Esophagus muscularis mucosa (tissue), 4 donors: ENCODE results near the gene LIMK2. TPM values are rescaled to one million over a fixed set of nuclear protein-coding genes. Genes with fewer than 3 reads are reported as not detected.

Experiments used
- DNase-seq: peaks from one replicate; pipeline ENCODE4 v3.0.0-alpha.2; 2017; ENCODE audit errors: extremely low spot score
- H3K27ac ChIP-seq, 4 donors: fragments of 200-600 bp; sonication (generic); replicated peaks in 1 of 4; 1 replicate in 3 of 4; 2 replicates in 1 of 4; pipeline ENCODE4 v1.5.1; 2016 to 2019; ENCODE audit warnings: mild to moderate bottlenecking in 1 of 4
- H3K27me3 ChIP-seq, 4 donors: fragments of 200-600 bp; sonication (generic); one replicate each; pipeline versions ENCODE4 v1.5.1 to v1.6.0; 2016 to 2019
- H3K36me3 ChIP-seq, 4 donors: fragments of 200-600 bp; sonication (generic); one replicate each; pipeline ENCODE4 v1.5.1; 2016 to 2019
- H3K4me1 ChIP-seq, 4 donors: fragments of 200-600 bp; sonication (generic); one replicate each; pipeline ENCODE4 v1.5.1; 2016 to 2019
- H3K4me3 ChIP-seq, 4 donors: fragments of 200-600 bp; sonication (generic); 1 replicate in 2 of 4; 2 replicates in 2 of 4; pipeline ENCODE4 v1.5.1; 2016 to 2019; ENCODE audit warnings: mild to moderate bottlenecking in 4 of 4, moderate library complexity in 1 of 4
- H3K9me3 ChIP-seq, 4 donors: fragments of 200-600 bp; sonication (generic); 1 replicate in 3 of 4; 2 replicates in 1 of 4; pipeline ENCODE4 v1.5.1; 2016 to 2019
- EP300 ChIP-seq: sonication (generic); formaldehyde crosslinking; IDR thresholded peaks from one replicate; pipeline ENCODE4 v1.6.1; 2017; ENCODE audit warnings: antibody characterized with exemption
- POLR2A ChIP-seq: fragments of 450-650 bp; IDR thresholded peaks from one replicate; pipeline ENCODE4 v1.6.1; 2017; ENCODE audit warnings: antibody characterized with exemption, moderate library complexity, mild to moderate bottlenecking, low read depth
- POLR2AphosphoS5 ChIP-seq, 2 donors: sonication (generic); formaldehyde crosslinking; IDR thresholded peaks; one replicate each; pipeline ENCODE4 v1.6.1; 2017; ENCODE audit warnings: antibody characterized with exemption in 2 of 2
- WGBS: methylation state at CpG from one replicate; pipeline ENCODE4 v1.1.5; 2018; 5-methylcytosine and 5-hydroxymethylcytosine counted together
- intact Hi-C: fragments of 100-400 bp; cut with DNase I; formaldehyde crosslinking; loops from one replicate; pipeline ENCODE4 v1.15.1; 2023
- total RNA-seq, 4 donors: library from RNA; depleted of rRNA; stranded (reverse); fragments of >200 nt; gene quantifications; one replicate each; pipeline versions ENCODE4 v1.1.0 to v1.2.1, GENCODE V29; 2016
- TF ChIP-seq, protein P1 (sequence below), 3 experiments: fragments of 200-600 bp in 2 of 3; fragments of 450-650 bp in 1 of 3; sonication (generic) in 2 of 3; IDR thresholded peaks; one replicate each; pipeline ENCODE4 v1.5.1; 2017 to 2019; ENCODE audit warnings: antibody characterized with exemption in 3 of 3, mild to moderate bottlenecking in 2 of 3, moderate library complexity in 1 of 3

LIMK2 gene
- total RNA-seq, 4 donors from 2014 or later: 12.0 to 18.2 (median 14.3) TPM

- peak overlapping the region; percentile 67 to 81 (median 74) for H3K27ac ChIP-seq
- no peaks in the 10 kb centered on the region for H3K27me3 ChIP-seq
- peaks cover 35 to 71% (median 58%) of the 10 kb centered on the region in 4 donors for H3K4me1 ChIP-seq
- TF ChIP-seq, protein P1, sequence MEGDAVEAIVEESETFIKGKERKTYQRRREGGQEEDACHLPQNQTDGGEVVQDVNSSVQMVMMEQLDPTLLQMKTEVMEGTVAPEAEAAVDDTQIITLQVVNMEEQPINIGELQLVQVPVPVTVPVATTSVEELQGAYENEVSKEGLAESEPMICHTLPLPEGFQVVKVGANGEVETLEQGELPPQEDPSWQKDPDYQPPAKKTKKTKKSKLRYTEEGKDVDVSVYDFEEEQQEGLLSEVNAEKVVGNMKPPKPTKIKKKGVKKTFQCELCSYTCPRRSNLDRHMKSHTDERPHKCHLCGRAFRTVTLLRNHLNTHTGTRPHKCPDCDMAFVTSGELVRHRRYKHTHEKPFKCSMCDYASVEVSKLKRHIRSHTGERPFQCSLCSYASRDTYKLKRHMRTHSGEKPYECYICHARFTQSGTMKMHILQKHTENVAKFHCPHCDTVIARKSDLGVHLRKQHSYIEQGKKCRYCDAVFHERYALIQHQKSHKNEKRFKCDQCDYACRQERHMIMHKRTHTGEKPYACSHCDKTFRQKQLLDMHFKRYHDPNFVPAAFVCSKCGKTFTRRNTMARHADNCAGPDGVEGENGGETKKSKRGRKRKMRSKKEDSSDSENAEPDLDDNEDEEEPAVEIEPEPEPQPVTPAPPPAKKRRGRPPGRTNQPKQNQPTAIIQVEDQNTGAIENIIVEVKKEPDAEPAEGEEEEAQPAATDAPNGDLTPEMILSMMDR (IDR thresholded peaks at IDR 0.05): no peak
- TF ChIP-seq EP300: no peak
- TF ChIP-seq POLR2AphosphoS5 (IDR thresholded peaks at IDR 0.05): no peak
- DNase-seq: no peak
- no peak overlapping the region for H3K4me3 ChIP-seq
- WGBS: 77% methylated on average over 3 of the region's 3 CpGs
- H3K9me3 ChIP-seq: no peaks in the 10 kb centered on the region
- intact Hi-C loops: loop anchor here (5.0 kb wide), 1 partner anchor 117 kb away; no protein-coding TSS in a partner anchor
- H3K36me3 ChIP-seq: peaks cover 0 to 17% (median 3%) of the 10 kb centered on the region in 4 donors
Observed at GRCh38 chr22:31229402-31230079, 17.4 kb downstream of the LIMK2 start.

DNA sequence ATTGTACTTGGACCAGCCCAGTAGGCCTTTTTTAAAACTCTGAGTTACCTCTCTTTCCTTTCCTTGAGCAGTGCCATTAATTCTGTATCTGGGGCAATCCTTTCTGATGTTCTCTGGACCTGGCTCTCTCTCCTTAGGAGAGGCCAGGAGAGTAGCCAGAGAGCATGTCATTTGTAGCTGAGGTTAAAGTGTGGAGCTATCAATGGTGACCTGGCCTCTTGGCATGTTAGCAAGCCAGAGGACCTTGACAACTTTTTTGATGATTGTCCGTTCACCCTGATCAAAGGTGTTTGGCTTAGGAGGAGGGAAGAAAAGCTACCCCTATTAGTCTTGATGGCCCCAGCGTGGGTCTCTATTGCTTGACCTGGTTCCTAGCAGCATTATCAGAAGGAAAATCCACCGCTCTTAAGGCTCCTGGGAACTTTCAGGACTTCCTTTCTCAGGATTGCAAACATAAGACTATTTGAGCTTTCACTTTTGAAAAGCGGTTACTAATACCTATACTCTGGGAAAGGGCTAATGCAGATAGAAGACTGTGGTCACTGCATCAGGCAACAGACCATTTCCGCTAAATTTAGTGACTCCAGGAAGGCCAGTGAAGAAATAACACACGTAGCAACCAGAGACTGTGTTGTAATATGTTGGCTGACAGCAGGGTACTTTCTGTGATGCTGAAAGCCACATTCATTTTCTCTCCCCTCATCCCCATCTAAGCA lies 18.2 kb downstream of the LIMK2 start:
- TF ChIP-seq, protein P1 (IDR thresholded peaks at IDR 0.05): no peak
- TF ChIP-seq EP300 (peak; percentile 62), POLR2AphosphoS5 (IDR thresholded peaks at IDR 0.05) (peak; percentile 34 to 58)
- H3K36me3 ChIP-seq: peaks cover 0 to 17% (median 3%) of the 10 kb centered on the region in 4 donors
- intact Hi-C loops: loop anchor here (5.0 kb wide), 1 partner anchor 118 kb away; no protein-coding TSS in a partner anchor
- 51% methylated on average over 5 of the region's 6 CpGs for WGBS
- no peaks in the 10 kb centered on the region for H3K27me3 ChIP-seq
- H3K4me3 ChIP-seq: no peak overlapping the region
- peaks cover 39 to 65% (median 55%) of the 10 kb centered on the region in 4 donors for H3K4me1 ChIP-seq
- no peak for DNase-seq
- H3K9me3 ChIP-seq: no peaks in the 10 kb centered on the region
- H3K27ac ChIP-seq: peak overlapping the region; percentile 67 to 81 (median 74)

GRCh38 chr22:31230871-31231621 lies 18.9 kb downstream of the LIMK2 start:
- intact Hi-C loops: loop anchor here (5.0 kb wide), 1 partner anchor 119 kb away; no protein-coding TSS in a partner anchor
- Histone ChIP-seq H3K27me3 (no peaks in the 10 kb centered on the region), H3K9me3 (no peaks in the 10 kb centered on the region), H3K36me3 (peaks cover 0 to 14% (median 3%) of the 10 kb centered on the region in 4 donors), H3K4me3 (no peak overlapping the region), H3K27ac (peak overlapping the region; percentile 67 to 81 (median 74)), H3K4me1 (peaks cover 40 to 65% (median 55%) of the 10 kb centered on the region in 4 donors)
- DNase-seq: no peak
- WGBS: 52% methylated on average over 3 of the region's 3 CpGs
- TF ChIP-seq POLR2A (no peak), POLR2AphosphoS5 (IDR thresholded peaks at IDR 0.05) (peak; percentile 6 to 42)
- TF ChIP-seq, protein P1 (IDR thresholded peaks at IDR 0.05): peak; percentile 78 to 89 (median 80)

- TF ChIP-seq POLR2AphosphoS5 (IDR thresholded peaks at IDR 0.05) (no peak), EP300 (no peak), POLR2A (no peak)
- TF ChIP-seq, protein P1 (IDR thresholded peaks at IDR 0.05): no peak
- no peak for DNase-seq
- H3K27me3 ChIP-seq: no peaks in the 10 kb centered on the region
- H3K36me3 ChIP-seq: peaks cover 0 to 1% (median 0%) of the 10 kb centered on the region in 4 donors
- WGBS: 76% methylated on average over 3 of the region's 3 CpGs
- peaks cover 39 to 46% (median 40%) of the 10 kb centered on the region in 4 donors for H3K4me1 ChIP-seq
- no peaks in the 10 kb centered on the region for H3K9me3 ChIP-seq
- no peak overlapping the region for H3K4me3 ChIP-seq
- H3K27ac ChIP-seq: peak overlapping the region; percentile 10 to 46 (median 36)
- intact Hi-C loops: loop anchor here (5.0 kb wide), 1 partner anchor 121 kb away; no protein-coding TSS in a partner anchor
Observed at GRCh38 chr22:31233001-31233400, 20.9 kb downstream of the LIMK2 start.
